Measurements from ENCODE around the gene MID1. TPM values are rescaled to one million over a fixed set of nuclear protein-coding genes. Genes with fewer than 3 reads are reported as not detected.

Gene MID1
- total RNA-seq, 1 donor from 2014 or later = 10.2 TPM

DNA sequence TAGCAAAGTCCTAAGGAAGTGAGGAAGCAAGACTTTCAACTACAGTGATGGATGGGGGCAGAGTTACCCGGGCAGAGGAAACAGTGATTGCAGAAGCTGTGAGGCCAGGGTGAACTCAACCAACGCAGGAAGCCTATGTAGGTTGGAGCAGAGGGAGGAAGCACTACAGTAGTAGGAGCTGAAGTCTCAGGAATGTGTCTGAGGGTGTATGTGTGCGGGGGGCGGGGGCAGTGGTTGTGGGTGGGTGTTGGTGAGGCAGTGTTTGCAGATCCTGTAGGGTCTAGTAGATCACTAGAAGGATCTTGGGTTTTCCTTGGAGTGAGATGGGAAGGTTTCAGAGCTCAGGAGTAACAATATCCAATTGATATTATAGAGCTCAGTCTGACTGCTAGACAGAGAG is 9.9 kb upstream of the MID1 start:
- DNase-seq (ENCODE audit: extremely low spot score, unreplicated experiment) = no peak
- H3K36me3 Mint-ChIP-seq (ENCODE audit: unreplicated experiment) = no peaks in the 10 kb centered on the region
- H3K9me3 Mint-ChIP-seq (ENCODE audit: unreplicated experiment) = no peaks in the 10 kb centered on the region
- H3K27me3 Mint-ChIP-seq (ENCODE audit: unreplicated experiment) = no peaks in the 10 kb centered on the region
- H3K4me3 Mint-ChIP-seq (ENCODE audit: unreplicated experiment) = no peak overlapping the region
- H3K27ac Mint-ChIP-seq (ENCODE audit: unreplicated experiment) = no peak overlapping the region
- no peak for TF ChIP-seq CTCF (IDR thresholded peaks at IDR 0.05)
- H3K4me1 Mint-ChIP-seq (ENCODE audit: unreplicated experiment) = peaks cover 19% of the 10 kb centered on the region

- H3K27ac Mint-ChIP-seq (ENCODE audit: unreplicated experiment) = no peak overlapping the region
- H3K27me3 Mint-ChIP-seq (ENCODE audit: unreplicated experiment) = no peaks in the 10 kb centered on the region
- DNase-seq (ENCODE audit: extremely low spot score, unreplicated experiment) = no peak
- no peaks in the 10 kb centered on the region for H3K9me3 Mint-ChIP-seq (ENCODE audit: unreplicated experiment)
- no peaks in the 10 kb centered on the region for H3K36me3 Mint-ChIP-seq (ENCODE audit: unreplicated experiment)
- H3K4me1 Mint-ChIP-seq (ENCODE audit: unreplicated experiment) = peaks cover 15% of the 10 kb centered on the region
- no peak overlapping the region for H3K4me3 Mint-ChIP-seq (ENCODE audit: unreplicated experiment)
- TF ChIP-seq CTCF (IDR thresholded peaks at IDR 0.05) = no peak
Observed at GRCh38 chrX:10629905-10630304, 9.5 kb upstream of the MID1 start.

DNA sequence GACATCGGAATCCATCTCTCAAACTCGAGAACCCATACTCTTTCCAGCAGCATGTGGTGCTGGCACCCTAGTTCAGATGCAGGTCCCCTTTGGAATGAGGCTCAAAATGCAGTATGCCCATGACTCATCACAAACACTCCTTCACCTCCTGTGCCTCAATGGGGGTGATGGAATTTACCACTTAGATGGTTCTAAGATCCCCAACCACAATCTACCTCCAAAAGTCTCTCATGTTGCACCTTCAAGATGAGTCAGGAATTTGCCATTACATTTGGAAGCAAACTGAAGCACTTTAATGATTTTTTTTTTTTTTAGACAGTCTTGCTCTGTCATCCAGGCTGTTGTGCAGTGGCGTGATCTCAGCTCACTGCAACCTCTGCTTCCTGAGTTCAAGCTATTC is 8.5 kb upstream of the MID1 start:
- Mint-ChIP-seq H3K9me3 (ENCODE audit: unreplicated experiment) (no peaks in the 10 kb centered on the region), H3K36me3 (ENCODE audit: unreplicated experiment) (no peaks in the 10 kb centered on the region), H3K27ac (ENCODE audit: unreplicated experiment) (no peak overlapping the region), H3K27me3 (ENCODE audit: unreplicated experiment) (no peaks in the 10 kb centered on the region), H3K4me1 (ENCODE audit: unreplicated experiment) (peaks cover 6% of the 10 kb centered on the region), H3K4me3 (ENCODE audit: unreplicated experiment) (no peak overlapping the region)
- TF ChIP-seq CTCF (IDR thresholded peaks at IDR 0.05) = no peak
- DNase-seq (ENCODE audit: extremely low spot score, unreplicated experiment) = no peak

DNA sequence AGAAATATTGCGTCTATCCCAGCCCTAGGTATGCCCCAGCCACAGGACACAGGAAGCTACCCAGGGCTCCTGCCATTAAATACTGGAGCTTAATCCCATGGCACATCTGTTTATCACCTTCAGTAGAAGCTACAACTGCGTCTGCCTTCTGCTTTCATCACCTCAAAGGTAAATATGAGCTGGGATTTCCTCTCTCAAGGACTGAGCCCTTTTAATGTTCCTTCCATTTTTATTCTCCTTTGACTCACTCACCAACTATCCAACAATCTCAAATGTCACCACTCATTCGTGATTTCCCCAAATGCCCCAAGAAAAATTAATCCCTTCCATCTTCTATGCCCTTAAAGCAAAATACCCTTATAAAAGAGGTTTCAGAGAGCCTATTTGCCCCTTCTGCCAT is 1.8 kb upstream of the MID1 start:
- no peaks in the 10 kb centered on the region for H3K9me3 Mint-ChIP-seq (ENCODE audit: unreplicated experiment)
- H3K27me3 Mint-ChIP-seq (ENCODE audit: unreplicated experiment) = no peaks in the 10 kb centered on the region
- peaks cover 27% of the 10 kb centered on the region for H3K4me1 Mint-ChIP-seq (ENCODE audit: unreplicated experiment)
- DNase-seq (ENCODE audit: extremely low spot score, unreplicated experiment) = no peak
- TF ChIP-seq CTCF (IDR thresholded peaks at IDR 0.05) = no peak
- H3K36me3 Mint-ChIP-seq (ENCODE audit: unreplicated experiment) = no peaks in the 10 kb centered on the region
- H3K4me3 Mint-ChIP-seq (ENCODE audit: unreplicated experiment) = no peak overlapping the region
- H3K27ac Mint-ChIP-seq (ENCODE audit: unreplicated experiment) = no peak overlapping the region

- H3K9me3 Mint-ChIP-seq (ENCODE audit: unreplicated experiment) = no peaks in the 10 kb centered on the region
- H3K27ac Mint-ChIP-seq (ENCODE audit: unreplicated experiment) = peak overlapping the region; percentile 91
- peaks cover 45% of the 10 kb centered on the region for H3K4me1 Mint-ChIP-seq (ENCODE audit: unreplicated experiment)
- peak overlapping the region; percentile 80 for H3K4me3 Mint-ChIP-seq (ENCODE audit: unreplicated experiment)
- no peak for TF ChIP-seq CTCF (IDR thresholded peaks at IDR 0.05)
- DNase-seq (ENCODE audit: extremely low spot score, unreplicated experiment) = no peak
- H3K27me3 Mint-ChIP-seq (ENCODE audit: unreplicated experiment) = no peaks in the 10 kb centered on the region
- H3K36me3 Mint-ChIP-seq (ENCODE audit: unreplicated experiment) = no peaks in the 10 kb centered on the region
Observed at GRCh38 chrX:10619425-10620046, 849 bp downstream of the MID1 start.
